Liver (tissue), 9 donors: ENCODE results near the gene PCAT7. TPM values are rescaled to one million over a fixed set of nuclear protein-coding genes. Genes with fewer than 3 reads are reported as not detected.

Experiments used
- DNase-seq: peaks from one replicate; pipeline ENCODE4 v3.0.0-alpha.2; 2017; ENCODE audit warnings: low spot score
- H3K27ac ChIP-seq, 2 donors: one replicate each; pipeline ENCODE4 v1.7.0; 2013; ENCODE audit warnings: inconsistent platforms in 2 of 2, low read length in 2 of 2, control low read depth in 1 of 2, low read depth in 1 of 2, mild to moderate bottlenecking in 1 of 2
- H3K27me3 ChIP-seq, 4 donors: one replicate each; pipeline versions ENCODE4 v1.6.1 to v1.7.0; 2013; ENCODE audit warnings: low read length in 3 of 4, inconsistent platforms in 1 of 4, mild to moderate bottlenecking in 1 of 4, moderate library complexity in 1 of 4; ENCODE audit not compliant: control insufficient read depth in 4 of 4, insufficient read depth in 4 of 4
- H3K36me3 ChIP-seq, 4 donors: one replicate each; pipeline versions ENCODE4 v1.6.1 to v1.7.0; 2013; ENCODE audit warnings: low read length in 3 of 4, mild to moderate bottlenecking in 3 of 4, low read depth in 1 of 4, moderate library complexity in 1 of 4; ENCODE audit not compliant: control insufficient read depth in 4 of 4, insufficient read depth in 3 of 4
- H3K4me1 ChIP-seq, 4 donors: one replicate each; pipeline versions ENCODE4 v1.6.1 to v1.7.0; 2013; ENCODE audit warnings: low read length in 3 of 4, mild to moderate bottlenecking in 3 of 4, moderate library complexity in 1 of 4; ENCODE audit not compliant: control insufficient read depth in 4 of 4, insufficient read depth in 4 of 4
- H3K4me3 ChIP-seq, 3 donors: one replicate each; pipeline versions ENCODE4 v1.6.1 to v1.7.0; 2013; ENCODE audit warnings: low read length in 3 of 3, control low read depth in 1 of 3, low read depth in 1 of 3, mild to moderate bottlenecking in 1 of 3
- H3K9ac ChIP-seq, 2 donors: one replicate each; pipeline ENCODE4 v1.7.0; 2013; ENCODE audit warnings: low read length in 2 of 2, mild to moderate bottlenecking in 2 of 2, moderate library complexity in 2 of 2, control low read depth in 1 of 2, low read depth in 1 of 2
- H3K9me3 ChIP-seq, 4 donors: one replicate each; pipeline versions ENCODE4 v1.6.1 to v1.7.0; 2013; ENCODE audit warnings: low read length in 3 of 4; ENCODE audit not compliant: control insufficient read depth in 4 of 4
- CTCF ChIP-seq: fragments of 150-350 bp; IDR thresholded peaks from 2 replicates; pipeline ENCODE4 v1.5.1; 2017; ENCODE audit warnings: improper control_type of control experiment, low read depth, low read length; ENCODE audit not compliant: missing input control
- EGR1 ChIP-seq, 2 donors: IDR thresholded peaks; 2 replicates each; pipeline ENCODE4 v1.6.1; 2016 to 2018; ENCODE audit warnings: antibody characterized with exemption in 2 of 2, low read depth in 2 of 2
- FOXA1 ChIP-seq: IDR thresholded peaks from 2 replicates; pipeline ENCODE4 v1.6.1; 2016; ENCODE audit warnings: antibody characterized with exemption
- FOXA2 ChIP-seq: IDR thresholded peaks from 2 replicates; pipeline ENCODE4 v1.6.1; 2016; ENCODE audit warnings: antibody characterized with exemption
- GABPA ChIP-seq, 2 donors: IDR thresholded peaks in 1 of 2; conservative IDR thresholded peaks in 1 of 2; 2 replicates each; pipeline ENCODE4 v1.6.1; 2016; ENCODE audit warnings: antibody characterized with exemption in 2 of 2, mild to moderate bottlenecking in 1 of 2, moderate library complexity in 1 of 2
- HNF4A ChIP-seq, 2 donors: conservative IDR thresholded peaks; 2 replicates each; pipeline ENCODE4 v1.6.1; 2016; ENCODE audit warnings: antibody characterized with exemption in 2 of 2, mild to moderate bottlenecking in 2 of 2
- HNF4G ChIP-seq: IDR thresholded peaks from 2 replicates; pipeline ENCODE4 v1.6.1; 2016; ENCODE audit warnings: antibody characterized with exemption
- JUND ChIP-seq, 2 donors: IDR thresholded peaks; 2 replicates each; pipeline ENCODE4 v1.6.1; 2016; ENCODE audit warnings: antibody characterized with exemption in 2 of 2
- MAX ChIP-seq: IDR thresholded peaks from 2 replicates; pipeline ENCODE4 v1.6.1; 2016; ENCODE audit warnings: antibody characterized with exemption
- NR2F2 ChIP-seq: IDR thresholded peaks from 2 replicates; pipeline ENCODE4 v1.6.1; 2016; ENCODE audit warnings: antibody characterized with exemption
- RAD21 ChIP-seq, 2 donors: IDR thresholded peaks; 2 replicates each; pipeline ENCODE4 v1.6.1; 2016; ENCODE audit warnings: antibody characterized with exemption in 2 of 2, mild to moderate bottlenecking in 2 of 2
- RXRA ChIP-seq, 2 donors: IDR thresholded peaks; 2 replicates each; pipeline ENCODE4 v1.6.1; 2017 to 2018; ENCODE audit warnings: antibody characterized with exemption in 2 of 2, mild to moderate bottlenecking in 1 of 2
- SP1 ChIP-seq: IDR thresholded peaks from 2 replicates; pipeline ENCODE4 v1.6.1; 2018; ENCODE audit warnings: antibody characterized with exemption, mild to moderate bottlenecking
- TAF1 ChIP-seq: conservative IDR thresholded peaks from 2 replicates; pipeline ENCODE4 v1.6.1; 2016; ENCODE audit warnings: antibody characterized with exemption, mild to moderate bottlenecking
- YY1 ChIP-seq: IDR thresholded peaks from 2 replicates; pipeline ENCODE4 v1.6.1; 2016; ENCODE audit warnings: antibody characterized with exemption, mild to moderate bottlenecking
- WGBS: extraction: QIAGEN DNeasy Blood & Tissue Kit; methylation state at CpG from one replicate; pipeline ENCODE4 v1.1.7; 2013; 5-methylcytosine and 5-hydroxymethylcytosine counted together
- polyA plus RNA-seq, 2 donors: library from polyadenylated mRNA; stranded (reverse) in 1 of 2; unstranded in 1 of 2; fragments of 200-250 nt in 1 of 2; fragments of >200 nt in 1 of 2; fragmentation: Nextera tagmentation in 1 of 2; extraction: Ambion mirVana in 1 of 2; gene quantifications; one replicate each; pipeline versions ENCODE4 v1.2.1 to v1.2.3, GENCODE V29; 2013 to 2015
- total RNA-seq, 2 donors: library from RNA; depleted of rRNA; stranded (reverse); fragments of >200 nt; gene quantifications; one replicate each; pipeline ENCODE4 v1.2.3, GENCODE V29; 2014
- TF ChIP-seq, protein P1 (sequence below): IDR thresholded peaks from 2 replicates; pipeline ENCODE4 v1.6.1; 2016; ENCODE audit warnings: antibody characterized with exemption
- donor health status: healthy.
- donor health status: healthy.
- donor health status: healthy.
- donor health status: healthy.
- donor health status: healthy.

Gene PCAT7
- total and polyA plus RNA-seq, 4 donors, result 0.19 to 0.95 (median 0.69) TPM

DNA sequence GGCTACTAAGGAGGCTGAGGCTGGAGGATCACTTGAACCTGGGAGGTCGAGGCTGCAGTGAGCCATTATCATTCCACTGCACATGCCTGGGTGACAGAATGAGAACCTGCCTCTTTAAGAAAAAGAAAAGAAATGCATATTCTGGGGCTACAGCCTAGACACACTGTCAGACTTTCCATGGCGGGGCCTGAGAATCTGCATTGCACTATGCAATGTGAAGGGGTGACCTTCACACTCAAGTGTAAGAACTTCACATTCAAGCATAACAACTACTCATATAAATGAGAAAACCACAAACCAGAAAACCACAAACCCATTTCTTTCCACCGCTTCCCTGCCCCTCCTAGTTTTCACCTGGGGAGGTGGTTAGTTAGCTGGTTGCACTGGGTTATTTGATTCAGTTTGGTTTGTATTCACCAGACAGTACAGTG, 56.8 kb downstream of the PCAT7 start:
- no peaks in the 10 kb centered on the region for H3K9me3 ChIP-seq
- H3K27ac ChIP-seq, result no peak overlapping the region
- no peak overlapping the region for H3K4me3 ChIP-seq
- WGBS, result 76% methylated on average over 3 of the region's 3 CpGs
- peaks cover 9 to 36% (median 23%) of the 10 kb centered on the region in 4 donors for H3K36me3 ChIP-seq
- TF ChIP-seq FOXA1 (no peak), HNF4G (no peak), JUND (IDR thresholded peaks at IDR 0.05) (peak in 1 of 2 donors; percentile 44), MAX (no peak), YY1 (no peak)
- no peak overlapping the region for H3K9ac ChIP-seq
- no peaks in the 10 kb centered on the region for H3K27me3 ChIP-seq
- peaks cover 4 to 57% (median 43%) of the 10 kb centered on the region in 4 donors for H3K4me1 ChIP-seq
- no peak for DNase-seq

GRCh38 chr9:94612071-94612470, 57.2 kb downstream of the PCAT7 start:
- 64% methylated on average over 7 of the region's 7 CpGs for WGBS
- no peak for TF ChIP-seq FOXA1
- peak; percentile 27 for TF ChIP-seq FOXA2

DNA sequence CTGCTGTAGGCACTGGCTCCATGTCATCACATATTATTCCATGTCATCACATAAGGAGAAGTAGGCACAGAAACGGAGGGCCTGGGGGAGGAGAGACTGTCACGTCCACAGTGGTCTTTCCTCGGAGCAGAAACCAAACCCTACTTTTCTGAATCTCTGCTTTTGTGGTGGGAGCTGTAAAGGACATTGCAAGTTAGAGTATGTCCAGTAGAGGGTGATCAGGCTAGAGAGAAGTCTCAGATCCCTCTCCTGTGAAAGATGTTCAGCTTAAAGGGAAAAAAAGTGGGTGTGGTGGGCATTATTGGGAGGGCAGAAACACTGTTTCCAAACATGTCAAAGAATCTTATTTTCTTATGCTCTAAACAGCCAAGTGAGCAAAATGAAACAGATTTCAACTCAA, 58.1 kb downstream of the PCAT7 start:
- peak; percentile 7 to 48 for TF ChIP-seq RAD21 (IDR thresholded peaks at IDR 0.05)
- TF ChIP-seq, protein P1, sequence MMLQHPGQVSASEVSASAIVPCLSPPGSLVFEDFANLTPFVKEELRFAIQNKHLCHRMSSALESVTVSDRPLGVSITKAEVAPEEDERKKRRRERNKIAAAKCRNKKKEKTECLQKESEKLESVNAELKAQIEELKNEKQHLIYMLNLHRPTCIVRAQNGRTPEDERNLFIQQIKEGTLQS, result no peak
- no peak for TF ChIP-seq JUND (IDR thresholded peaks at IDR 0.05)
- TF ChIP-seq YY1, result no peak
- H3K27ac ChIP-seq, result no peak overlapping the region
- H3K4me3 ChIP-seq, result no peak overlapping the region
- peaks cover 2 to 44% (median 33%) of the 10 kb centered on the region in 4 donors for H3K4me1 ChIP-seq
- no peaks in the 10 kb centered on the region for H3K27me3 ChIP-seq
- H3K9me3 ChIP-seq, result no peaks in the 10 kb centered on the region
- no peak for DNase-seq
- H3K36me3 ChIP-seq, result peaks cover 10 to 44% (median 35%) of the 10 kb centered on the region in 4 donors
- no peak overlapping the region for H3K9ac ChIP-seq
- WGBS, result 90% methylated on average over 3 of the region's 3 CpGs

More at GRCh38 chr9:94612071-94612470, 57.2 kb downstream of the PCAT7 start:
- Histone ChIP-seq H3K27me3 (no peaks in the 10 kb centered on the region), H3K27ac (no peak overlapping the region), H3K4me3 (no peak overlapping the region), H3K4me1 (peaks cover 4 to 53% (median 41%) of the 10 kb centered on the region in 4 donors), H3K9ac (no peak overlapping the region), H3K9me3 (no peaks in the 10 kb centered on the region), H3K36me3 (peaks cover 8 to 39% (median 26%) of the 10 kb centered on the region in 4 donors)
- no peak for DNase-seq

- Histone ChIP-seq H3K36me3 (peaks cover 9 to 54% (median 45%) of the 10 kb centered on the region in 4 donors), H3K4me1 (peaks cover 0 to 5% (median 0%) of the 10 kb centered on the region in 4 donors), H3K4me3 (no peak overlapping the region), H3K27me3 (no peaks in the 10 kb centered on the region), H3K9ac (no peak overlapping the region), H3K9me3 (no peaks in the 10 kb centered on the region), H3K27ac (no peak overlapping the region)
- DNase-seq, result no peak
- TF ChIP-seq MAX, result no peak
- no peak for TF ChIP-seq JUND (IDR thresholded peaks at IDR 0.05)
- TF ChIP-seq RAD21 (IDR thresholded peaks at IDR 0.05), result no peak
- TF ChIP-seq SP1, result no peak
- TF ChIP-seq TAF1, result no peak
- no peak for TF ChIP-seq CTCF
- TF ChIP-seq EGR1 (IDR thresholded peaks at IDR 0.05; ENCODE audit: low read depth in 2 of 2), result no peak
- TF ChIP-seq GABPA (IDR thresholded peaks at IDR 0.05 in 1 of 2, conservative IDR thresholded peaks at IDR 0.05 in 1 of 2), result no peak
- no peak for TF ChIP-seq NR2F2
- no peak for TF ChIP-seq RXRA (IDR thresholded peaks at IDR 0.05)
- no peak for TF ChIP-seq FOXA2
- TF ChIP-seq FOXA1, result no peak
- TF ChIP-seq, protein P1, result no peak
- no peak for TF ChIP-seq HNF4A (conservative IDR thresholded peaks at IDR 0.05)
- no peak for TF ChIP-seq YY1
- no peak for TF ChIP-seq HNF4G
- 87% methylated on average over 4 of the region's 4 CpGs for WGBS
Observed at GRCh38 chr9:94619026-94619425, 64.1 kb downstream of the PCAT7 start.
